ENCODE data around the gene FAM3D. TPM values are rescaled to one million over a fixed set of nuclear protein-coding genes. Genes with fewer than 3 reads are reported as not detected.

FAM3D gene
- polyA plus RNA-seq, 1 of the 3 experiments (the other 2 are of a cell fraction), result not detected

DNA sequence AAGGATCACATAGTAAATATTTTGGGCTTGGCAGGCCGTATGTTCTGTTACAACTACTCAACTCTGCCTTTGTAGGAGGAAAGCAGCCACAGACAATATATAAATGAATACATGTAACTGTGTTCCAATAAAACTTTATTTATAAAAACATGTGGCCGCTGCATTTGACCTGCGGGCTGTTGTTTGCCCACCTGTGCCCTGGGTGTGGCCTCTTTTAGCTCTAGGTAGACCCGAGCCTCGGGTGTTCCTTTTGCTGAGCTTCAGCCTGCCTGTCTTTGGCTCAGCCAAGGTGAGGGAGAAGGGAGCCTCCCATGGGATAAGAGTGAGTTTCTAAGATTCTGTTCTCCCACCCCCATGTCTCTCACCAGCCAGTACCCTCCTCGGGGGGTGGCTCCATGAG, 5.6 kb downstream of the FAM3D start:
- Histone ChIP-seq H2AFZ (ENCODE audit: low read depth) (no peak overlapping the region), H3K9me3 (no peaks in the 10 kb centered on the region), H3K4me1 (ENCODE audit: control insufficient read depth in 1 of 2, insufficient read depth in 2 of 2, low read depth in 1 of 2, low read length in 1 of 2) (no peaks in the 10 kb centered on the region), H3K9ac (no peak overlapping the region), H4K20me1 (ENCODE audit: insufficient read depth) (no peaks in the 10 kb centered on the region), H3K4me3 (ENCODE audit: low read depth in 2 of 2, low read length in 1 of 2) (no peak overlapping the region), H3K9me2 (no peaks in the 10 kb centered on the region), H3F3A (replicated peaks; ENCODE audit: insufficient read depth) (no peaks in the 10 kb centered on the region), H3K27ac (ENCODE audit: low read depth in 2 of 2, low read length in 1 of 2) (no peak overlapping the region), H3K27me3 (ENCODE audit: insufficient read depth) (peaks cover 10% of the 10 kb centered on the region; the same call in 1 of the 2 replicates), H3K4me2 (no peak overlapping the region), H3K36me3 (replicated peaks in 1 of 2; ENCODE audit: control insufficient read depth in 1 of 2, insufficient read depth in 2 of 2, low read length in 1 of 2) (no peaks in the 10 kb centered on the region), H3K79me2 (ENCODE audit: insufficient read depth) (no peaks in the 10 kb centered on the region)
- WGBS (ENCODE audit: low lambda C conversion rate), result 63% methylated on average over 6 of the region's 6 CpGs
- POLR2A ChIA-PET, result no interaction called here
- no peak for DNase-seq
- CTCF ChIA-PET, result no interaction called here
- TF ChIP-seq MEF2A (IDR thresholded peaks at IDR 0.05; ENCODE audit: borderline replicate concordance, low read depth) (no peak), YY1 (IDR thresholded peaks at IDR 0.05; ENCODE audit: low read depth) (no peak), CHD2 (IDR thresholded peaks at IDR 0.05; ENCODE audit: low read length, partially characterized antibody) (no peak), FOSL2 (IDR thresholded peaks at IDR 0.05; ENCODE audit: borderline replicate concordance, low read depth) (no peak), EZH2phosphoT487 (IDR thresholded peaks at IDR 0.05; ENCODE audit: borderline replicate concordance, low read depth) (no peak), RAD21 (IDR thresholded peaks at IDR 0.05; ENCODE audit: low read length) (no peak), TCF12 (IDR thresholded peaks at IDR 0.05) (no peak), TAF1 (IDR thresholded peaks at IDR 0.05; ENCODE audit: borderline replicate concordance, low read depth, low read length) (no peak), GATA2 (CRISPR knock-in tag; IDR thresholded peaks at IDR 0.05) (no peak), GABPA (IDR thresholded peaks at IDR 0.05; ENCODE audit: low read depth) (no peak), POLR2AphosphoS5 (IDR thresholded peaks at IDR 0.05; ENCODE audit: low read depth, low read length) (no peak), NFIC (IDR thresholded peaks at IDR 0.05; ENCODE audit: borderline replicate concordance) (no peak)
- TF ChIP-seq, protein P1, sequence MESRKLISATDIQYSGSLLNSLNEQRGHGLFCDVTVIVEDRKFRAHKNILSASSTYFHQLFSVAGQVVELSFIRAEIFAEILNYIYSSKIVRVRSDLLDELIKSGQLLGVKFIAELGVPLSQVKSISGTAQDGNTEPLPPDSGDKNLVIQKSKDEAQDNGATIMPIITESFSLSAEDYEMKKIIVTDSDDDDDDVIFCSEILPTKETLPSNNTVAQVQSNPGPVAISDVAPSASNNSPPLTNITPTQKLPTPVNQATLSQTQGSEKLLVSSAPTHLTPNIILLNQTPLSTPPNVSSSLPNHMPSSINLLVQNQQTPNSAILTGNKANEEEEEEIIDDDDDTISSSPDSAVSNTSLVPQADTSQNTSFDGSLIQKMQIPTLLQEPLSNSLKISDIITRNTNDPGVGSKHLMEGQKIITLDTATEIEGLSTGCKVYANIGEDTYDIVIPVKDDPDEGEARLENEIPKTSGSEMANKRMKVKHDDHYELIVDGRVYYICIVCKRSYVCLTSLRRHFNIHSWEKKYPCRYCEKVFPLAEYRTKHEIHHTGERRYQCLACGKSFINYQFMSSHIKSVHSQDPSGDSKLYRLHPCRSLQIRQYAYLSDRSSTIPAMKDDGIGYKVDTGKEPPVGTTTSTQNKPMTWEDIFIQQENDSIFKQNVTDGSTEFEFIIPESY (IDR thresholded peaks at IDR 0.05; ENCODE audit: borderline replicate concordance, low read depth), result no peak
- TF ChIP-seq, protein P2, sequence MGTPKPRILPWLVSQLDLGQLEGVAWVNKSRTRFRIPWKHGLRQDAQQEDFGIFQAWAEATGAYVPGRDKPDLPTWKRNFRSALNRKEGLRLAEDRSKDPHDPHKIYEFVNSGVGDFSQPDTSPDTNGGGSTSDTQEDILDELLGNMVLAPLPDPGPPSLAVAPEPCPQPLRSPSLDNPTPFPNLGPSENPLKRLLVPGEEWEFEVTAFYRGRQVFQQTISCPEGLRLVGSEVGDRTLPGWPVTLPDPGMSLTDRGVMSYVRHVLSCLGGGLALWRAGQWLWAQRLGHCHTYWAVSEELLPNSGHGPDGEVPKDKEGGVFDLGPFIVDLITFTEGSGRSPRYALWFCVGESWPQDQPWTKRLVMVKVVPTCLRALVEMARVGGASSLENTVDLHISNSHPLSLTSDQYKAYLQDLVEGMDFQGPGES (IDR thresholded peaks at IDR 0.05; ENCODE audit: low read depth, low read length), result no peak
- TF ChIP-seq, protein P3, sequence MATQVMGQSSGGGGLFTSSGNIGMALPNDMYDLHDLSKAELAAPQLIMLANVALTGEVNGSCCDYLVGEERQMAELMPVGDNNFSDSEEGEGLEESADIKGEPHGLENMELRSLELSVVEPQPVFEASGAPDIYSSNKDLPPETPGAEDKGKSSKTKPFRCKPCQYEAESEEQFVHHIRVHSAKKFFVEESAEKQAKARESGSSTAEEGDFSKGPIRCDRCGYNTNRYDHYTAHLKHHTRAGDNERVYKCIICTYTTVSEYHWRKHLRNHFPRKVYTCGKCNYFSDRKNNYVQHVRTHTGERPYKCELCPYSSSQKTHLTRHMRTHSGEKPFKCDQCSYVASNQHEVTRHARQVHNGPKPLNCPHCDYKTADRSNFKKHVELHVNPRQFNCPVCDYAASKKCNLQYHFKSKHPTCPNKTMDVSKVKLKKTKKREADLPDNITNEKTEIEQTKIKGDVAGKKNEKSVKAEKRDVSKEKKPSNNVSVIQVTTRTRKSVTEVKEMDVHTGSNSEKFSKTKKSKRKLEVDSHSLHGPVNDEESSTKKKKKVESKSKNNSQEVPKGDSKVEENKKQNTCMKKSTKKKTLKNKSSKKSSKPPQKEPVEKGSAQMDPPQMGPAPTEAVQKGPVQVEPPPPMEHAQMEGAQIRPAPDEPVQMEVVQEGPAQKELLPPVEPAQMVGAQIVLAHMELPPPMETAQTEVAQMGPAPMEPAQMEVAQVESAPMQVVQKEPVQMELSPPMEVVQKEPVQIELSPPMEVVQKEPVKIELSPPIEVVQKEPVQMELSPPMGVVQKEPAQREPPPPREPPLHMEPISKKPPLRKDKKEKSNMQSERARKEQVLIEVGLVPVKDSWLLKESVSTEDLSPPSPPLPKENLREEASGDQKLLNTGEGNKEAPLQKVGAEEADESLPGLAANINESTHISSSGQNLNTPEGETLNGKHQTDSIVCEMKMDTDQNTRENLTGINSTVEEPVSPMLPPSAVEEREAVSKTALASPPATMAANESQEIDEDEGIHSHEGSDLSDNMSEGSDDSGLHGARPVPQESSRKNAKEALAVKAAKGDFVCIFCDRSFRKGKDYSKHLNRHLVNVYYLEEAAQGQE (IDR thresholded peaks at IDR 0.05; ENCODE audit: low read depth, low read length), result no peak
- TF ChIP-seq, protein P4, sequence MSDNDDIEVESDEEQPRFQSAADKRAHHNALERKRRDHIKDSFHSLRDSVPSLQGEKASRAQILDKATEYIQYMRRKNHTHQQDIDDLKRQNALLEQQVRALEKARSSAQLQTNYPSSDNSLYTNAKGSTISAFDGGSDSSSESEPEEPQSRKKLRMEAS (IDR thresholded peaks at IDR 0.05; ENCODE audit: low read depth), result no peak
- TF ChIP-seq, protein P5, sequence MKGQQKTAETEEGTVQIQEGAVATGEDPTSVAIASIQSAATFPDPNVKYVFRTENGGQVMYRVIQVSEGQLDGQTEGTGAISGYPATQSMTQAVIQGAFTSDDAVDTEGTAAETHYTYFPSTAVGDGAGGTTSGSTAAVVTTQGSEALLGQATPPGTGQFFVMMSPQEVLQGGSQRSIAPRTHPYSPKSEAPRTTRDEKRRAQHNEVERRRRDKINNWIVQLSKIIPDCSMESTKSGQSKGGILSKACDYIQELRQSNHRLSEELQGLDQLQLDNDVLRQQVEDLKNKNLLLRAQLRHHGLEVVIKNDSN (IDR thresholded peaks at IDR 0.05; ENCODE audit: borderline replicate concordance, low read depth), result no peak
- TF ChIP-seq, protein P6, sequence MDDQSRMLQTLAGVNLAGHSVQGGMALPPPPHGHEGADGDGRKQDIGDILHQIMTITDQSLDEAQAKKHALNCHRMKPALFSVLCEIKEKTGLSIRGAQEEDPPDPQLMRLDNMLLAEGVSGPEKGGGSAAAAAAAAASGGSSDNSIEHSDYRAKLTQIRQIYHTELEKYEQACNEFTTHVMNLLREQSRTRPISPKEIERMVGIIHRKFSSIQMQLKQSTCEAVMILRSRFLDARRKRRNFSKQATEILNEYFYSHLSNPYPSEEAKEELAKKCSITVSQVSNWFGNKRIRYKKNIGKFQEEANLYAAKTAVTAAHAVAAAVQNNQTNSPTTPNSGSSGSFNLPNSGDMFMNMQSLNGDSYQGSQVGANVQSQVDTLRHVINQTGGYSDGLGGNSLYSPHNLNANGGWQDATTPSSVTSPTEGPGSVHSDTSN (IDR thresholded peaks at IDR 0.05), result no peak
- TF ChIP-seq, protein P7, sequence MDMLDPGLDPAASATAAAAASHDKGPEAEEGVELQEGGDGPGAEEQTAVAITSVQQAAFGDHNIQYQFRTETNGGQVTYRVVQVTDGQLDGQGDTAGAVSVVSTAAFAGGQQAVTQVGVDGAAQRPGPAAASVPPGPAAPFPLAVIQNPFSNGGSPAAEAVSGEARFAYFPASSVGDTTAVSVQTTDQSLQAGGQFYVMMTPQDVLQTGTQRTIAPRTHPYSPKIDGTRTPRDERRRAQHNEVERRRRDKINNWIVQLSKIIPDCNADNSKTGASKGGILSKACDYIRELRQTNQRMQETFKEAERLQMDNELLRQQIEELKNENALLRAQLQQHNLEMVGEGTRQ (IDR thresholded peaks at IDR 0.05; ENCODE audit: borderline replicate concordance, low read depth, low read length), result no peak

All from SK-N-SH (cell line).